Stimulated activated CD4-positive, alpha-beta T cell treated with anti-CD3 and anti-CD28 coated beads, Interleukin-1b, Interleukin-23, amount 100 ng/mL, for 4 hours (primary cell): ENCODE results near the gene FGF3.

ENCODE experiments used
- DNase-seq, 2 donors: peaks; one replicate each; pipeline ENCODE4 v3.0.0-alpha.2; 2020; ENCODE audit warnings: low read depth in 2 of 2

FGF3 gene

GRCh38 chr11:69825037-69825834 lies 6.0 kb upstream of the FGF3 start:
- no peak for DNase-seq

GRCh38 chr11:69823641-69824265 lies 4.5 kb upstream of the FGF3 start:
- DNase-seq = no peak

- no peak for DNase-seq
These were observed 3.7 kb upstream of the FGF3 start for GRCh38 chr11:69822676-69823494.

GRCh38 chr11:69821511-69822040 lies 2.4 kb upstream of the FGF3 start:
- no peak for DNase-seq

GRCh38 chr11:69820441-69820840 lies 1.2 kb upstream of the FGF3 start:
- no peak for DNase-seq

GRCh38 chr11:69819541-69820070 lies 390 bp upstream of the FGF3 start:
- no peak for DNase-seq

GRCh38 chr11:69818231-69818602 lies 999 bp downstream of the FGF3 start:
- DNase-seq = no peak

- no peak for DNase-seq
These were observed 1.7 kb downstream of the FGF3 start for GRCh38 chr11:69817265-69818230.

GRCh38 chr11:69816671-69817070 lies 2.5 kb downstream of the FGF3 start:
- DNase-seq = no peak

GRCh38 chr11:69815973-69816372 lies 3.2 kb downstream of the FGF3 start:
- DNase-seq = no peak

GRCh38 chr11:69814902-69815301 lies 4.3 kb downstream of the FGF3 start:
- no peak for DNase-seq

GRCh38 chr11:69814411-69814810 lies 4.8 kb downstream of the FGF3 start:
- DNase-seq = no peak

- DNase-seq = no peak
These were observed 5.4 kb downstream of the FGF3 start for GRCh38 chr11:69813839-69814238.

- no peak for DNase-seq
These were observed 6.3 kb downstream of the FGF3 start for GRCh38 chr11:69812946-69813345.

GRCh38 chr11:69812256-69812655 lies 7.0 kb downstream of the FGF3 start:
- DNase-seq = no peak

GRCh38 chr11:69811431-69811830 lies 7.8 kb downstream of the FGF3 start:
- DNase-seq = no peak

GRCh38 chr11:69810289-69811118 lies 8.7 kb downstream of the FGF3 start:
- no peak for DNase-seq

GRCh38 chr11:69808667-69809086 lies 10.5 kb downstream of the FGF3 start:
- no peak for DNase-seq

GRCh38 chr11:69807106-69807815 lies 12.0 kb downstream of the FGF3 start:
- no peak for DNase-seq
